K562 (cell line): Measurements from ENCODE around the gene ZMYM1. TPM values are rescaled to one million over a fixed set of nuclear protein-coding genes. Genes with fewer than 3 reads are reported as not detected.

Experiments
- ASH1L ChIP-seq: fragments of 450-650 bp; IDR thresholded peaks from 2 replicates; pipeline ENCODE4 v1.6.1; 2018; ENCODE audit warnings: borderline replicate concordance, mild to moderate bottlenecking, low read depth; ENCODE audit not compliant: partially characterized antibody
- BCL6 ChIP-seq: fragments of 250-450 bp; sonication (Bioruptor Pico); IDR thresholded peaks from 2 replicates; pipeline ENCODE4 v1.4.0; 2020
- BCLAF1 ChIP-seq, 2 experiments: fragments of 450-650 bp in 1 of 2; IDR thresholded peaks; 2 replicates each; pipeline ENCODE4 v1.6.1; 2011 to 2017; ENCODE audit warnings: low read depth in 2 of 2, antibody characterized with exemption in 1 of 2, borderline replicate concordance in 1 of 2, low read length in 1 of 2, mild to moderate bottlenecking in 1 of 2, mixed read lengths in 1 of 2; ENCODE audit not compliant: control insufficient read depth in 1 of 2
- BRD9 ChIP-seq: fragments of 450-650 bp; IDR thresholded peaks from 2 replicates; pipeline ENCODE4 v1.6.1; 2018; ENCODE audit warnings: low read depth; ENCODE audit not compliant: partially characterized antibody
- CHD1 ChIP-seq: fragments of 200-600 bp; sonication (generic); IDR thresholded peaks from one replicate; pipeline ENCODE4 v1.6.1; 2012; ENCODE audit warnings: mild to moderate bottlenecking, moderate library complexity, low read length, inconsistent platforms
- CHD2 ChIP-seq: IDR thresholded peaks from 2 replicates; pipeline ENCODE4 v1.6.1; 2011; ENCODE audit warnings: low read depth, low read length
- EP400 ChIP-seq: fragments of 450-650 bp; IDR thresholded peaks from 2 replicates; pipeline ENCODE4 v1.6.1; 2017; ENCODE audit warnings: antibody characterized with exemption, mild to moderate bottlenecking, moderate library complexity
- HSF4 ChIP-seq: fragments of 250-450 bp; sonication (Bioruptor Pico); IDR thresholded peaks from 2 replicates; pipeline ENCODE4 v2.1.2; 2022; ENCODE audit warnings: mild to moderate bottlenecking, moderate library complexity, borderline replicate concordance
- MCM2 ChIP-seq: fragments of 450-650 bp; IDR thresholded peaks from 2 replicates; pipeline ENCODE4 v1.6.1; 2017; ENCODE audit warnings: low read depth, mild to moderate bottlenecking
- MCM3 ChIP-seq: fragments of 450-650 bp; IDR thresholded peaks from 2 replicates; pipeline ENCODE4 v1.6.1; 2016
- NBN ChIP-seq: fragments of 450-650 bp; IDR thresholded peaks from 2 replicates; pipeline ENCODE4 v1.6.1; 2016; ENCODE audit warnings: low read depth, mild to moderate bottlenecking
- PHB ChIP-seq: fragments of 250-450 bp; sonication (Bioruptor Pico); IDR thresholded peaks from 2 replicates; pipeline ENCODE4 v1.5.0; 2021
- PRDM10 ChIP-seq: fragments of 450-650 bp; IDR thresholded peaks from 2 replicates; pipeline ENCODE4 v1.6.1; 2018; ENCODE audit not compliant: partially characterized antibody
- SMAD4 ChIP-seq: fragments of 250-450 bp; sonication (Bioruptor Pico); conservative IDR thresholded peaks from 2 replicates; pipeline ENCODE4 v1.8.0; 2021; ENCODE audit warnings: inconsistent platforms, mild to moderate bottlenecking, moderate library complexity
- TRIM24 ChIP-seq, 2 experiments: fragments of 450-650 bp; IDR thresholded peaks; 2 replicates each; pipeline ENCODE4 v1.6.1; 2016
- U2AF1 ChIP-seq: fragments of 200-400 bp; formaldehyde crosslinking; optimal IDR thresholded peaks from 2 replicates; pipeline ENCODE3; 2017; ENCODE audit warnings: mild to moderate bottlenecking, low read depth, low read length, moderate library complexity
- ZMIZ1 ChIP-seq, 2 experiments: fragments of 150-350 bp in 1 of 2; IDR thresholded peaks; 2 replicates each; pipeline ENCODE4 v1.6.1; 2012 to 2016; ENCODE audit warnings: low read depth in 2 of 2, low read length in 2 of 2, mild to moderate bottlenecking in 1 of 2, moderate library complexity in 1 of 2
- ZNF174 ChIP-seq: fragments of 250-450 bp; sonication (Bioruptor Pico); IDR thresholded peaks from 2 replicates; pipeline ENCODE4 v1.4.0; 2020; ENCODE audit warnings: mild to moderate bottlenecking
- polyA plus RNA-seq, 8 experiments: library from polyadenylated mRNA; depleted of rRNA in 4 of 8; stranded (reverse) in 5 of 8; unstranded in 3 of 8; fragments of >200 nt; fragmentation: Nextera tagmentation in 2 of 8; fragmentation: Illumina TruSeq in 1 of 8; extraction: Ambion mirVana in 2 of 8; extraction: Trizol in 1 of 8; gene quantifications; 2 replicates each; pipeline versions ENCODE4 v1.2.1 to v1.2.3, GENCODE V29; 2011 to 2014; ENCODE audit warnings: inconsistent platforms in 1 of 8, missing spikeins in 1 of 8
- total RNA-seq, 7 experiments: library from RNA; depleted of rRNA in 6 of 7; stranded (reverse); fragments of >200 nt in 6 of 7; fragmentation: Illumina TruSeq in 2 of 7; extraction: Trizol in 2 of 7; gene quantifications; 2 replicates each; pipeline versions ENCODE4 v1.2.1 to v1.2.3, GENCODE V29; 2011 to 2021; ENCODE audit warnings: low replicate concordance in 1 of 7
- TF ChIP-seq, protein P1 (sequence below): sonication (generic); formaldehyde crosslinking; IDR thresholded peaks from 2 replicates; pipeline ENCODE4 v1.9.0; 2022; ENCODE audit warnings: mild to moderate bottlenecking, missing genetic modification reagents

ZMYM1 gene
- total and polyA plus RNA-seq, 9 of the 15 experiments (the other 6 are each of a cell fraction or from before 2014, with no cell fraction given), result 7.5 to 25.4 (median 15.8) TPM

DNA sequence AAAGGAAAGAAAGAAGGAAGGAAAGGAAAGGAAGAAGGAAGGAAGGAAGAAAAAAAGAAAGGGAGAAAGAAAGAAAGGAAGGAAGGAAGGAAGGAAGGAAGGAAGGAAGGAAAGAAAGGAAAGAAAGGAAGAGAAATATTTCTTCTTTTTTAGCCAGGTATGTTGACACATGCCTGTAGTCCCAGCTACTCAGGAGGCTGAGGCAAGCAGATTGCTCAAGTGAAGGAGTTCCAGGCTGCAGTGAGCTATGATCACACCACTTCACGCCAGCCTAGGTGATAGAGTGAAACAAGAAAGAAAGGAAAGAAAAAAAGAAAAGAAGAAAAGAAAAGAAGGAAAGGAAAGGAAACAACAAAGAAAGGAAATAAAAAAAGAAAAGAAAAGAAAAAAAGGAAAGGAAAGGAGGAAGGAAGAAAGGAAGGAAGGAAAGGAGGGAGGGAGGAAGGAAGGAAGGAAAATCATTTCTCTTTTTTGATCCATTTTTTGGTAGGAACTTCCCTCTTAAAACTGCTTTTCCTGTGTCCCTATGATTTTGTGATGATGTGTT is 5.8 kb upstream of the ZMYM1 start (continued):
- no peak for TF ChIP-seq BCLAF1 (IDR thresholded peaks at IDR 0.05; ENCODE audit: borderline replicate concordance in 1 of 2, control insufficient read depth in 1 of 2, low read depth in 2 of 2, low read length in 1 of 2)
- peak; percentile 20 for TF ChIP-seq U2AF1
- TF ChIP-seq EP400, result no peak
- TF ChIP-seq MCM2, result no peak
- no peak for TF ChIP-seq SMAD4 (CRISPR knock-in tag)
- no peak for TF ChIP-seq HSF4
- TF ChIP-seq TRIM24 (IDR thresholded peaks at IDR 0.05), result no peak; a peak in 1 of 4 replicates
- TF ChIP-seq PHB (CRISPR knock-in tag), result no peak
- no peak for TF ChIP-seq ZMIZ1 (IDR thresholded peaks at IDR 0.05; ENCODE audit: low read depth in 2 of 2, low read length in 2 of 2)
- TF ChIP-seq PRDM10, result peak; percentile 39
- no peak for TF ChIP-seq ASH1L
- no peak for TF ChIP-seq BRD9
- no peak for TF ChIP-seq CHD1
- peak; percentile 41; the same call in 1 of the 2 replicates for TF ChIP-seq MCM3
- no peak for TF ChIP-seq ZNF174
- TF ChIP-seq CHD2, result no peak
- TF ChIP-seq NBN, result no peak
- TF ChIP-seq, protein P1, sequence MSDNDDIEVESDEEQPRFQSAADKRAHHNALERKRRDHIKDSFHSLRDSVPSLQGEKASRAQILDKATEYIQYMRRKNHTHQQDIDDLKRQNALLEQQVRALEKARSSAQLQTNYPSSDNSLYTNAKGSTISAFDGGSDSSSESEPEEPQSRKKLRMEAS, result no peak
- no peak for TF ChIP-seq BCL6 (CRISPR knock-in tag)
